IMR-90 (cell line): ENCODE data around the gene NOL4L.

Source experiments
- CEBPB ChIP-seq: IDR thresholded peaks from 2 replicates; pipeline ENCODE4 v1.6.1; 2012; ENCODE audit warnings: low read depth, low read length, improper control_type of control experiment
- MXI1 ChIP-seq: IDR thresholded peaks from 2 replicates; pipeline ENCODE4 v1.6.1; 2012; ENCODE audit warnings: low read depth, mild to moderate bottlenecking, low read length, moderate library complexity, borderline replicate concordance
- POLR2A ChIP-seq: IDR thresholded peaks from 2 replicates; pipeline ENCODE4 v1.6.1; 2012; ENCODE audit warnings: mild to moderate bottlenecking, low read depth, low read length
- RAD21 ChIP-seq: IDR thresholded peaks from 2 replicates; pipeline ENCODE4 v1.6.1; 2012; ENCODE audit warnings: low read length, improper control_type of control experiment
- RCOR1 ChIP-seq: IDR thresholded peaks from 2 replicates; pipeline ENCODE4 v1.6.1; 2012; ENCODE audit warnings: mild to moderate bottlenecking, low read length, improper control_type of control experiment; ENCODE audit not compliant: insufficient replicate concordance
- RFX5 ChIP-seq: IDR thresholded peaks from 2 replicates; pipeline ENCODE4 v1.8.0; 2012; ENCODE audit warnings: low read depth, mild to moderate bottlenecking, low read length, moderate library complexity
- TF ChIP-seq, protein P1 (sequence below): conservative IDR thresholded peaks from 2 replicates; pipeline ENCODE4 v1.5.1; 2012; ENCODE audit warnings: mild to moderate bottlenecking, low read depth, low read length, improper control_type of control experiment
- TF ChIP-seq, protein P2 (sequence below): fragments of 150-350 bp; IDR thresholded peaks from 2 replicates; pipeline ENCODE4 v1.6.1; 2017; ENCODE audit warnings: mild to moderate bottlenecking, antibody characterized with exemption, low read length, low read depth
- TF ChIP-seq, protein P3 (sequence below): fragments of 150-350 bp; IDR thresholded peaks from 2 replicates; pipeline ENCODE4 v1.6.1; 2016; ENCODE audit warnings: low read depth, mild to moderate bottlenecking, low read length, moderate library complexity, borderline replicate concordance

- TF ChIP-seq, protein P1, sequence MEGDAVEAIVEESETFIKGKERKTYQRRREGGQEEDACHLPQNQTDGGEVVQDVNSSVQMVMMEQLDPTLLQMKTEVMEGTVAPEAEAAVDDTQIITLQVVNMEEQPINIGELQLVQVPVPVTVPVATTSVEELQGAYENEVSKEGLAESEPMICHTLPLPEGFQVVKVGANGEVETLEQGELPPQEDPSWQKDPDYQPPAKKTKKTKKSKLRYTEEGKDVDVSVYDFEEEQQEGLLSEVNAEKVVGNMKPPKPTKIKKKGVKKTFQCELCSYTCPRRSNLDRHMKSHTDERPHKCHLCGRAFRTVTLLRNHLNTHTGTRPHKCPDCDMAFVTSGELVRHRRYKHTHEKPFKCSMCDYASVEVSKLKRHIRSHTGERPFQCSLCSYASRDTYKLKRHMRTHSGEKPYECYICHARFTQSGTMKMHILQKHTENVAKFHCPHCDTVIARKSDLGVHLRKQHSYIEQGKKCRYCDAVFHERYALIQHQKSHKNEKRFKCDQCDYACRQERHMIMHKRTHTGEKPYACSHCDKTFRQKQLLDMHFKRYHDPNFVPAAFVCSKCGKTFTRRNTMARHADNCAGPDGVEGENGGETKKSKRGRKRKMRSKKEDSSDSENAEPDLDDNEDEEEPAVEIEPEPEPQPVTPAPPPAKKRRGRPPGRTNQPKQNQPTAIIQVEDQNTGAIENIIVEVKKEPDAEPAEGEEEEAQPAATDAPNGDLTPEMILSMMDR = no peak
- TF ChIP-seq POLR2A (no peak), RFX5 (no peak), MXI1 (no peak), CEBPB (no peak), RCOR1 (no peak), RAD21 (no peak)
- TF ChIP-seq, protein P2, sequence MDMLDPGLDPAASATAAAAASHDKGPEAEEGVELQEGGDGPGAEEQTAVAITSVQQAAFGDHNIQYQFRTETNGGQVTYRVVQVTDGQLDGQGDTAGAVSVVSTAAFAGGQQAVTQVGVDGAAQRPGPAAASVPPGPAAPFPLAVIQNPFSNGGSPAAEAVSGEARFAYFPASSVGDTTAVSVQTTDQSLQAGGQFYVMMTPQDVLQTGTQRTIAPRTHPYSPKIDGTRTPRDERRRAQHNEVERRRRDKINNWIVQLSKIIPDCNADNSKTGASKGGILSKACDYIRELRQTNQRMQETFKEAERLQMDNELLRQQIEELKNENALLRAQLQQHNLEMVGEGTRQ = no peak
- TF ChIP-seq, protein P3, sequence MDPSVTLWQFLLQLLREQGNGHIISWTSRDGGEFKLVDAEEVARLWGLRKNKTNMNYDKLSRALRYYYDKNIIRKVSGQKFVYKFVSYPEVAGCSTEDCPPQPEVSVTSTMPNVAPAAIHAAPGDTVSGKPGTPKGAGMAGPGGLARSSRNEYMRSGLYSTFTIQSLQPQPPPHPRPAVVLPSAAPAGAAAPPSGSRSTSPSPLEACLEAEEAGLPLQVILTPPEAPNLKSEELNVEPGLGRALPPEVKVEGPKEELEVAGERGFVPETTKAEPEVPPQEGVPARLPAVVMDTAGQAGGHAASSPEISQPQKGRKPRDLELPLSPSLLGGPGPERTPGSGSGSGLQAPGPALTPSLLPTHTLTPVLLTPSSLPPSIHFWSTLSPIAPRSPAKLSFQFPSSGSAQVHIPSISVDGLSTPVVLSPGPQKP = no peak
These were observed 136.7 kb downstream of the NOL4L start for GRCh38 chr20:32448306-32449056.
